WERI-Rb-1 (cell line): ENCODE measurements around the gene SRP68.
"Not testable (repeated sequence)": the region's sequence is repeated elsewhere in the genome, so short reads cannot be mapped to it uniquely, and the experiment has no call there.

Source experiments
- DNase-seq: peaks from one replicate; pipeline ENCODE4 v3.0.0-alpha.2; 2020
- H3K27ac ChIP-seq: fragments of 250-450 bp; sonication (Bioruptor Pico); 2 replicates; pipeline ENCODE4 v1.5.1; 2020; ENCODE audit warnings: mild to moderate bottlenecking, moderate library complexity
- H3K27me3 ChIP-seq: fragments of 250-450 bp; sonication (Bioruptor Pico); 2 replicates; pipeline ENCODE4 v1.5.1; 2021; ENCODE audit warnings: mild to moderate bottlenecking, low read depth, moderate library complexity; ENCODE audit not compliant: insufficient read depth, severe bottlenecking
- H3K36me3 ChIP-seq: fragments of 250-450 bp; sonication (Bioruptor Pico); 2 replicates; pipeline ENCODE4 v1.5.1; 2020; ENCODE audit warnings: mild to moderate bottlenecking, moderate library complexity
- H3K4me3 ChIP-seq: 2 replicates; pipeline ENCODE4 v1.5.1; 2011; ENCODE audit warnings: low read depth, mild to moderate bottlenecking, control low read depth, low read length
- H3K9me3 ChIP-seq: fragments of 250-450 bp; sonication (Bioruptor Pico); 2 replicates; pipeline ENCODE4 v1.5.1; 2021; ENCODE audit warnings: mild to moderate bottlenecking, moderate library complexity; ENCODE audit not compliant: severe bottlenecking
- TF ChIP-seq, protein P1 (sequence below): IDR thresholded peaks from 2 replicates; pipeline ENCODE4 v1.5.1; 2011; ENCODE audit warnings: low read depth, mild to moderate bottlenecking, control low read depth, inconsistent platforms, low read length

The SRP68 gene

GRCh38 chr17:76079535-76079955 is 7.2 kb upstream of the SRP68 start:
- DNase-seq: no peak
- Histone ChIP-seq H3K27me3 (peaks cover 25% of the 10 kb centered on the region), H3K9me3 (no peaks in the 10 kb centered on the region), H3K36me3 (peaks cover 27% of the 10 kb centered on the region), H3K27ac (no peak overlapping the region), H3K4me3 (no peak overlapping the region)
- TF ChIP-seq, protein P1, sequence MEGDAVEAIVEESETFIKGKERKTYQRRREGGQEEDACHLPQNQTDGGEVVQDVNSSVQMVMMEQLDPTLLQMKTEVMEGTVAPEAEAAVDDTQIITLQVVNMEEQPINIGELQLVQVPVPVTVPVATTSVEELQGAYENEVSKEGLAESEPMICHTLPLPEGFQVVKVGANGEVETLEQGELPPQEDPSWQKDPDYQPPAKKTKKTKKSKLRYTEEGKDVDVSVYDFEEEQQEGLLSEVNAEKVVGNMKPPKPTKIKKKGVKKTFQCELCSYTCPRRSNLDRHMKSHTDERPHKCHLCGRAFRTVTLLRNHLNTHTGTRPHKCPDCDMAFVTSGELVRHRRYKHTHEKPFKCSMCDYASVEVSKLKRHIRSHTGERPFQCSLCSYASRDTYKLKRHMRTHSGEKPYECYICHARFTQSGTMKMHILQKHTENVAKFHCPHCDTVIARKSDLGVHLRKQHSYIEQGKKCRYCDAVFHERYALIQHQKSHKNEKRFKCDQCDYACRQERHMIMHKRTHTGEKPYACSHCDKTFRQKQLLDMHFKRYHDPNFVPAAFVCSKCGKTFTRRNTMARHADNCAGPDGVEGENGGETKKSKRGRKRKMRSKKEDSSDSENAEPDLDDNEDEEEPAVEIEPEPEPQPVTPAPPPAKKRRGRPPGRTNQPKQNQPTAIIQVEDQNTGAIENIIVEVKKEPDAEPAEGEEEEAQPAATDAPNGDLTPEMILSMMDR: no peak

- H3K4me3 ChIP-seq: no peak within 1 kb of the TSS
- no peaks in the 10 kb centered on the region for H3K9me3 ChIP-seq
- H3K27me3 ChIP-seq: peaks cover 25% of the 10 kb centered on the region
- peaks cover 21% of the 10 kb centered on the region for H3K36me3 ChIP-seq
- no peak for DNase-seq
- TF ChIP-seq, protein P1: no peak
- H3K27ac ChIP-seq: peak within 1 kb of the TSS; percentile 23; the same call in 1 of the 2 replicates
Measured at GRCh38 chr17:76078860-76079534, 6.7 kb upstream of the SRP68 start, which contains the start of gene ZACN. Gene ZACN, plus strand, starts transcription at chr17:76079182. Its CDS starts 83 bp downstream, at chr17:76079265.

- peaks cover 25% of the 10 kb centered on the region for H3K27me3 ChIP-seq
- H3K4me3 ChIP-seq: not testable (repeated sequence)
Measured at GRCh38 chr17:76078370-76078769, 6.1 kb upstream of the SRP68 start.

DNA sequence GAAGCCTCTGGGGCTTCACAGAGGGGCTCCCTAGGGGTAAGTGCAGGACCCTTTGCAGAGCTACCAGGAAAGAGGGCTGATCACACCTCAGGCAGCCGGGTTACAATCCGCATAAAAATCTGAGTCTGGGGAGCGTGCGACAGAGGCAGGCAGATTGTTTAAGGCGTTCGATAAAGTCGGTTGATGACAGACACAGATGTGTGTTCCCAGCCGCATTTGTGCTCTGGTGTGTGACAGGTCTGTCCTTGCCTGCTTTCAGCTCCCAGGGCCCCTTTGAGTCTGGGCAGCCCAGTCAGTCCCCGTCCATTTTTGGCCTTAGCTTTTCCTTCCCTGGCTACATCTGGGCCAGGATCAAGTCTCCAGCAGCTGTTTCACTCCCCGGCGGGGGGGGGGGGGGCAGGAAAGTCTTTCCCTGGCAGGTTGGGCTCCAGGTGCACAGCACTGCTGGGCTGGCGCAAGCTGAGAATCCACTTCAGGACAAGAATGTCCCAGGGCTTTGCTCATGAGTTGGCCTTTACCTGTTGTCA is 5.3 kb upstream of the SRP68 start:
- no peak overlapping the region for H3K4me3 ChIP-seq

More at GRCh38 chr17:76078370-76078769, 6.1 kb upstream of the SRP68 start:
- H3K36me3 ChIP-seq: peaks cover 15% of the 10 kb centered on the region
- H3K27ac ChIP-seq, H3K9me3 ChIP-seq, DNase-seq: not testable (repeated sequence)

DNA sequence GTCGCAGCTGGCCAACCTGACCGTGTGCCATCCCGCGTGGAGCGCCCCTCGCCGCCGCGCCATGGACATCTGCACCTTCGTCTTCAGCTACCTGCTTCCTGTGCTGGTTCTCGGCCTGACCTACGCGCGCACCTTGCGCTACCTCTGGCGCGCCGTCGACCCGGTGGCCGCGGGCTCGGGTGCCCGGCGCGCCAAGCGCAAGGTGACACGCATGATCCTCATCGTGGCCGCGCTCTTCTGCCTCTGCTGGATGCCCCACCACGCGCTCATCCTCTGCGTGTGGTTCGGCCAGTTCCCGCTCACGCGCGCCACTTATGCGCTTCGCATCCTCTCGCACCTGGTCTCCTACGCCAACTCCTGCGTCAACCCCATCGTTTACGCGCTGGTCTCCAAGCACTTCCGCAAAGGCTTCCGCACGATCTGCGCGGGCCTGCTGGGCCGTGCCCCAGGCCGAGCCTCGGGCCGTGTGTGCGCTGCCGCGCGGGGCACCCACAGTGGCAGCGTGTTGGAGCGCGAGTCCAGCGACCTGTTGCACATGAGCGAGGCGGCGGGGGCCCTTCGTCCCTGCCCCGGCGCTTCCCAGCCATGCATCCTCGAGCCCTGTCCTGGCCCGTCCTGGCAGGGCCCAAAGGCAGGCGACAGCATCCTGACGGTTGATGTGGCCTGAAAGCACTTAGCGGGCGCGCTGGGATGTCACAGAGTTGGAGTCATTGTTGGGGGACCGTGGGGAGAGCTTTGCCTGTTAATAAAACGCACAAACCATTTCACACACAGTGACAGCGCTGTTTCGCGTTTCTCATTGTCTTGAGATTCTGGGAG is 4.7 kb upstream of the SRP68 start:
- Histone ChIP-seq H3K9me3 (peaks cover 3% of the 10 kb centered on the region), H3K4me3 (peak overlapping the region; percentile 21), H3K36me3 (peaks cover 3% of the 10 kb centered on the region; the same call in 1 of the 2 replicates), H3K27ac (no peak overlapping the region), H3K27me3 (peaks cover 25% of the 10 kb centered on the region)
- no peak for DNase-seq
- TF ChIP-seq, protein P1: no peak

More for the DNA sequence above, 5.3 kb upstream of the SRP68 start:
- TF ChIP-seq, protein P1: no peak
- peaks cover 3% of the 10 kb centered on the region for H3K9me3 ChIP-seq
- H3K27ac ChIP-seq: no peak overlapping the region
- no peak for DNase-seq
- peaks cover 25% of the 10 kb centered on the region for H3K27me3 ChIP-seq
- H3K36me3 ChIP-seq: peaks cover 8% of the 10 kb centered on the region; the same call in 1 of the 2 replicates
